Liver (tissue), 3 donors: ENCODE data around the gene PNPLA2.

Source experiments
- ATF3 ChIP-seq: IDR thresholded peaks from 2 replicates; pipeline ENCODE4 v1.6.1; 2016; ENCODE audit warnings: antibody characterized with exemption
- CTCF ChIP-seq: fragments of 150-350 bp; IDR thresholded peaks from 2 replicates; pipeline ENCODE4 v1.5.1; 2017; ENCODE audit warnings: improper control_type of control experiment, low read depth, low read length; ENCODE audit not compliant: missing input control
- EGR1 ChIP-seq, 2 donors: IDR thresholded peaks; 2 replicates each; pipeline ENCODE4 v1.6.1; 2016 to 2018; ENCODE audit warnings: antibody characterized with exemption in 2 of 2, low read depth in 2 of 2
- FOXA1 ChIP-seq: IDR thresholded peaks from 2 replicates; pipeline ENCODE4 v1.6.1; 2016; ENCODE audit warnings: antibody characterized with exemption
- GABPA ChIP-seq, 2 donors: IDR thresholded peaks in 1 of 2; conservative IDR thresholded peaks in 1 of 2; 2 replicates each; pipeline ENCODE4 v1.6.1; 2016; ENCODE audit warnings: antibody characterized with exemption in 2 of 2, mild to moderate bottlenecking in 1 of 2, moderate library complexity in 1 of 2
- MAX ChIP-seq: IDR thresholded peaks from 2 replicates; pipeline ENCODE4 v1.6.1; 2016; ENCODE audit warnings: antibody characterized with exemption
- RAD21 ChIP-seq, 2 donors: IDR thresholded peaks; 2 replicates each; pipeline ENCODE4 v1.6.1; 2016; ENCODE audit warnings: antibody characterized with exemption in 2 of 2, mild to moderate bottlenecking in 2 of 2
- RXRA ChIP-seq, 2 donors: IDR thresholded peaks; 2 replicates each; pipeline ENCODE4 v1.6.1; 2017 to 2018; ENCODE audit warnings: antibody characterized with exemption in 2 of 2, mild to moderate bottlenecking in 1 of 2
- SP1 ChIP-seq: IDR thresholded peaks from 2 replicates; pipeline ENCODE4 v1.6.1; 2018; ENCODE audit warnings: antibody characterized with exemption, mild to moderate bottlenecking
- TAF1 ChIP-seq: conservative IDR thresholded peaks from 2 replicates; pipeline ENCODE4 v1.6.1; 2016; ENCODE audit warnings: antibody characterized with exemption, mild to moderate bottlenecking
- YY1 ChIP-seq: IDR thresholded peaks from 2 replicates; pipeline ENCODE4 v1.6.1; 2016; ENCODE audit warnings: antibody characterized with exemption, mild to moderate bottlenecking
- TF ChIP-seq, protein P1 (sequence below): IDR thresholded peaks from 2 replicates; pipeline ENCODE4 v1.6.1; 2016; ENCODE audit warnings: antibody characterized with exemption, mild to moderate bottlenecking
- TF ChIP-seq, protein P2 (sequence below): IDR thresholded peaks from 2 replicates; pipeline ENCODE4 v1.6.1; 2016; ENCODE audit warnings: antibody characterized with exemption
- donor health status: healthy.
- donor health status: healthy.

DNA sequence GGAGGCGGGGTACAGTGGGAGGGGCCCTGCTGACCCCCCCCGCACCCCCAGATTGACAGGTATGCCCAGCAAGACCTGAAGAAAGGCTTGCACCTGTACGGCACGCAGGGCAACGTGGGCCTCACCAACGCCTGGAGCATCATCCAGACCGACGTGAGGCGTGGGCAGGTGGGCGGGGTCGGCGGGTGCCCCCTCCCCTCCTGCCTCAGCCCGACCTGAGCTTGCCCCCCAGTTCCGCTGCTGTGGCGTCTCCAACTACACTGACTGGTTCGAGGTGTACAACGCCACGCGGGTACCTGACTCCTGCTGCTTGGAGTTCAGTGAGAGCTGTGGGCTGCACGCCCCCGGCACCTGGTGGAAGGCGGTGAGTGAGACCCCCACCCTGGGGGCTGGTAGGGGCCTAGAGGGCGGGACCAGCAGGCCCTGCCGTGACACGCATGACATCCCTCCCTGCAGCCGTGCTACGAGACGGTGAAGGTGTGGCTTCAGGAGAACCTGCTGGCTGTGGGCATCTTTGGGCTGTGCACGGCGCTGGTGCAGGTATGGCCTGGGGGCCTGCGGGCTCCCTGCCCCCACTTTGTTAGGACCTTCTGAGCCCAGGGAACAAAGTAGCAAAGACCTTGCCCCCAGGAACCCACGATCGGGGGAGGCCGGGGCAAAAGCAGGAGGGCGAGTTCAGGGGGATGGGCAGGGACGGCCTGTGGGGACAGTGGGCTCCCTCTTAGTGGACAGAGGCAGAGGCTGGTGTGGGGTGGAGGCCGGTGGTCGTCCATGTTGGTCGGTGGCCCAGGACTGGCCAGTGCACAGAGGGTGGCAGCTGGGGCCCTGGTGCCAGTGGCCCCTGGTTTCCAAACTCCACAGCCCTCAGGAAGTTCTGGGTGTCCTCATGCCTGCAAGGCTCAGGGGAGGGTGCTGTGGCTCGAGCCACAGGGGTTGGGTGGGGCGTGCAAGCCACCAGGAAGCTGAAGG, 47.0 kb downstream of the PNPLA2 start:
- TF ChIP-seq EGR1 (IDR thresholded peaks at IDR 0.05; ENCODE audit: low read depth in 2 of 2) (no peak), CTCF (no peak), TAF1 (no peak), RAD21 (IDR thresholded peaks at IDR 0.05) (no peak), RXRA (IDR thresholded peaks at IDR 0.05) (no peak), MAX (no peak), GABPA (IDR thresholded peaks at IDR 0.05 in 1 of 2, conservative IDR thresholded peaks at IDR 0.05 in 1 of 2) (no peak), YY1 (no peak), ATF3 (no peak), SP1 (no peak), FOXA1 (no peak)
- TF ChIP-seq, protein P1, sequence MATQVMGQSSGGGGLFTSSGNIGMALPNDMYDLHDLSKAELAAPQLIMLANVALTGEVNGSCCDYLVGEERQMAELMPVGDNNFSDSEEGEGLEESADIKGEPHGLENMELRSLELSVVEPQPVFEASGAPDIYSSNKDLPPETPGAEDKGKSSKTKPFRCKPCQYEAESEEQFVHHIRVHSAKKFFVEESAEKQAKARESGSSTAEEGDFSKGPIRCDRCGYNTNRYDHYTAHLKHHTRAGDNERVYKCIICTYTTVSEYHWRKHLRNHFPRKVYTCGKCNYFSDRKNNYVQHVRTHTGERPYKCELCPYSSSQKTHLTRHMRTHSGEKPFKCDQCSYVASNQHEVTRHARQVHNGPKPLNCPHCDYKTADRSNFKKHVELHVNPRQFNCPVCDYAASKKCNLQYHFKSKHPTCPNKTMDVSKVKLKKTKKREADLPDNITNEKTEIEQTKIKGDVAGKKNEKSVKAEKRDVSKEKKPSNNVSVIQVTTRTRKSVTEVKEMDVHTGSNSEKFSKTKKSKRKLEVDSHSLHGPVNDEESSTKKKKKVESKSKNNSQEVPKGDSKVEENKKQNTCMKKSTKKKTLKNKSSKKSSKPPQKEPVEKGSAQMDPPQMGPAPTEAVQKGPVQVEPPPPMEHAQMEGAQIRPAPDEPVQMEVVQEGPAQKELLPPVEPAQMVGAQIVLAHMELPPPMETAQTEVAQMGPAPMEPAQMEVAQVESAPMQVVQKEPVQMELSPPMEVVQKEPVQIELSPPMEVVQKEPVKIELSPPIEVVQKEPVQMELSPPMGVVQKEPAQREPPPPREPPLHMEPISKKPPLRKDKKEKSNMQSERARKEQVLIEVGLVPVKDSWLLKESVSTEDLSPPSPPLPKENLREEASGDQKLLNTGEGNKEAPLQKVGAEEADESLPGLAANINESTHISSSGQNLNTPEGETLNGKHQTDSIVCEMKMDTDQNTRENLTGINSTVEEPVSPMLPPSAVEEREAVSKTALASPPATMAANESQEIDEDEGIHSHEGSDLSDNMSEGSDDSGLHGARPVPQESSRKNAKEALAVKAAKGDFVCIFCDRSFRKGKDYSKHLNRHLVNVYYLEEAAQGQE = no peak
- TF ChIP-seq, protein P2, sequence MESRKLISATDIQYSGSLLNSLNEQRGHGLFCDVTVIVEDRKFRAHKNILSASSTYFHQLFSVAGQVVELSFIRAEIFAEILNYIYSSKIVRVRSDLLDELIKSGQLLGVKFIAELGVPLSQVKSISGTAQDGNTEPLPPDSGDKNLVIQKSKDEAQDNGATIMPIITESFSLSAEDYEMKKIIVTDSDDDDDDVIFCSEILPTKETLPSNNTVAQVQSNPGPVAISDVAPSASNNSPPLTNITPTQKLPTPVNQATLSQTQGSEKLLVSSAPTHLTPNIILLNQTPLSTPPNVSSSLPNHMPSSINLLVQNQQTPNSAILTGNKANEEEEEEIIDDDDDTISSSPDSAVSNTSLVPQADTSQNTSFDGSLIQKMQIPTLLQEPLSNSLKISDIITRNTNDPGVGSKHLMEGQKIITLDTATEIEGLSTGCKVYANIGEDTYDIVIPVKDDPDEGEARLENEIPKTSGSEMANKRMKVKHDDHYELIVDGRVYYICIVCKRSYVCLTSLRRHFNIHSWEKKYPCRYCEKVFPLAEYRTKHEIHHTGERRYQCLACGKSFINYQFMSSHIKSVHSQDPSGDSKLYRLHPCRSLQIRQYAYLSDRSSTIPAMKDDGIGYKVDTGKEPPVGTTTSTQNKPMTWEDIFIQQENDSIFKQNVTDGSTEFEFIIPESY = no peak
